ENCODE measurements around the gene TDRD9. TPM values are rescaled to one million over a fixed set of nuclear protein-coding genes. Genes with fewer than 3 reads are reported as not detected.

TDRD9 gene
- total RNA-seq, 1 donor from 2014 or later = 6.5 TPM

GRCh38 chr14:103949131-103949790 lies 21.0 kb downstream of the TDRD9 start:
- Histone ChIP-seq H3K4me3 (ENCODE audit: low read depth, low read length) (no peak overlapping the region), H3K36me3 (ENCODE audit: control insufficient read depth, insufficient read depth, low read length) (no peaks in the 10 kb centered on the region), H3K27me3 (ENCODE audit: control insufficient read depth, insufficient read depth, low read length) (no peaks in the 10 kb centered on the region)
- no peak for DNase-seq (ENCODE audit: low read depth)
- TF ChIP-seq CTCF (IDR thresholded peaks at IDR 0.05; ENCODE audit: insufficient read depth, low read length, poor library complexity, severe bottlenecking) = no peak

GRCh38 chr14:103960457-103961055 lies 32.3 kb downstream of the TDRD9 start:
- Histone ChIP-seq H3K4me3 (ENCODE audit: low read depth, low read length) (no peak overlapping the region), H3K36me3 (ENCODE audit: control insufficient read depth, insufficient read depth, low read length) (no peaks in the 10 kb centered on the region), H3K27me3 (ENCODE audit: control insufficient read depth, insufficient read depth, low read length) (no peaks in the 10 kb centered on the region)
- no peak for DNase-seq (ENCODE audit: low read depth)
- no peak for TF ChIP-seq CTCF (IDR thresholded peaks at IDR 0.05; ENCODE audit: insufficient read depth, low read length, poor library complexity, severe bottlenecking)

- TF ChIP-seq CTCF (IDR thresholded peaks at IDR 0.05; ENCODE audit: insufficient read depth, low read length, poor library complexity, severe bottlenecking) = no peak
- Histone ChIP-seq H3K36me3 (ENCODE audit: control insufficient read depth, insufficient read depth, low read length) (no peaks in the 10 kb centered on the region), H3K27me3 (ENCODE audit: control insufficient read depth, insufficient read depth, low read length) (no peaks in the 10 kb centered on the region), H3K4me3 (ENCODE audit: low read depth, low read length) (no peak overlapping the region)
- DNase-seq (ENCODE audit: low read depth) = no peak
Measured at GRCh38 chr14:103961928-103962578, 33.8 kb downstream of the TDRD9 start.

GRCh38 chr14:103966631-103967030 lies 38.4 kb downstream of the TDRD9 start:
- no peak for DNase-seq (ENCODE audit: low read depth)
- Histone ChIP-seq H3K4me3 (ENCODE audit: low read depth, low read length) (no peak overlapping the region), H3K27me3 (ENCODE audit: control insufficient read depth, insufficient read depth, low read length) (no peaks in the 10 kb centered on the region), H3K36me3 (ENCODE audit: control insufficient read depth, insufficient read depth, low read length) (no peaks in the 10 kb centered on the region)
- TF ChIP-seq CTCF (IDR thresholded peaks at IDR 0.05; ENCODE audit: insufficient read depth, low read length, poor library complexity, severe bottlenecking) = no peak

GRCh38 chr14:103969961-103970360 lies 41.7 kb downstream of the TDRD9 start:
- no peak for DNase-seq (ENCODE audit: low read depth)
- TF ChIP-seq CTCF (IDR thresholded peaks at IDR 0.05; ENCODE audit: insufficient read depth, low read length, poor library complexity, severe bottlenecking) = no peak
- Histone ChIP-seq H3K36me3 (ENCODE audit: control insufficient read depth, insufficient read depth, low read length) (no peaks in the 10 kb centered on the region), H3K27me3 (ENCODE audit: control insufficient read depth, insufficient read depth, low read length) (no peaks in the 10 kb centered on the region), H3K4me3 (ENCODE audit: low read depth, low read length) (no peak overlapping the region)
